GM18861 (cell line): ENCODE data around the gene HERC4.

ENCODE experiments used
- ATAC-seq: cut with Tn5 transposase; IDR thresholded peaks from one replicate; pipeline ENCODE4 v1.9.1; 2021; ENCODE audit not compliant: unreplicated experiment

The HERC4 gene

GRCh38 chr10:68074775-68075549 is at the start of gene HERC4:
Gene HERC4, minus strand, starts transcription at chr10:68075283. Its CDS starts 2,175 bp downstream, at chr10:68073108.
- ATAC-seq, result peak; percentile 83

GRCh38 chr10:68124718-68125117 is 49.6 kb upstream of the HERC4 start:
- ATAC-seq, result no peak

DNA sequence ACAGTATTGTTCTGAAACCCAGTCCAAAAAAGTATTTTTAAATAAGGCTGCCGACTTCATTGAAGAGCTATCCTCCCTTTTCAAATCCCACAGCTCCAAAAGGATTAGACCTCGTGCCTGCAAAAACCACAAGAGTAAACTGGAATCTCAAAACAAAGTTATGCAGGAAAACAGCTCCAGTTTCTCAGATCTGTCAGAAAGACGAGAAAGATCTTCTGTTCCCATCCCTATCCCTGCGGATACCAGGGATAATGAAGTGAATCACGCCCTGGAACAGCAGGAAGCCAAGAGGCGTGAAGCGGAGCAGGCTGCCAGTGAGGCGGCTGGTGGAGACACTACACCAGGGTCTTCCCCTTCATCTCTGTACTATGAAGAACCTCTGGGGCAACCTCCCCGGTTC is 46.8 kb upstream of the HERC4 start:
- no peak for ATAC-seq

- no peak for ATAC-seq
These were observed 46.1 kb upstream of the HERC4 start for GRCh38 chr10:68121020-68121743.

GRCh38 chr10:68118657-68119056 is 43.6 kb upstream of the HERC4 start:
- no peak for ATAC-seq

GRCh38 chr10:68112837-68113236 is 37.8 kb upstream of the HERC4 start:
- ATAC-seq, result no peak

DNA sequence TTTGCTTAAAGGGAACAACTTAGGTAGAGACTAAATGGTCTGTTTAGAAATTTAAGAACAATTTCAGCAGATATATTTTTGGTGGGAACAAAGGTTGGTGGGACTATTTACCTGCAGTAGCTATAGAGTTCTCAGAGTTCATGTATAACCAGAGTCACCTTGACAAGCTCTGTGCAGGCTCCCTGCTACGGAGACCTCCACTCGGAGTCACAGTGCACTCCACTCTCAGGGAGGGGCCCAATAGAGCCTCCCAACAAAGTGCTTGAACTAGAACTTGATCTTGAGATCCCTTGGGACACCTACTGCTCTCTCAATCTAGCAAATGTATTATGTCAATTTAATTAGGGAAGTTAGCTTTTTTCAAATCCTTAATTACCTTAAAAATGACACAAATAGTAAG is 36.5 kb upstream of the HERC4 start:
- no peak for ATAC-seq

GRCh38 chr10:68110027-68110426 is 34.9 kb upstream of the HERC4 start:
- ATAC-seq, result no peak

- no peak for ATAC-seq
These were observed 34.2 kb upstream of the HERC4 start, which contains the start of gene MYPN for GRCh38 chr10:68109331-68109730. Gene MYPN, plus strand, starts transcription at chr10:68109488. Its CDS starts 11,951 bp downstream, at chr10:68121439.

DNA sequence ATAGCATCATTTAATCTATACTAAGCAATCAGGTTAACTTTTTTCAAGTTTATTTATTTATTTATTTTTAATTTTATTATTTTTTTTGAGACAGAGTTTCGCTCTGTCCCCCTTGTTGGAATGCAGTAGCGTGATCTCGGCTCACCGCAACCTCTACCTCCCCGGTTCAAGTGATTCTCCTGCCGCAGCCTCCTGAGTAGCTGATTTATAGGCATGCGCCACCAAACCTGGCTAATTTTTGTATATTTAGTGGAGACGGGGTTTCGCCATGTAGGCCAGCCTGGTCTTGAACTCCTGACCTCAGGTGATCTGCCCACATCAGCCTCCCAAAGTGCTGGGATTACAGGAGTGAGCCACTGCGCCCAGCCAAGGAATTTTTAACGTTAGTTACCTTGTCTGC is 33.6 kb upstream of the HERC4 start:
- no peak for ATAC-seq

GRCh38 chr10:68108051-68108450 is 33.0 kb upstream of the HERC4 start:
- no peak for ATAC-seq

DNA sequence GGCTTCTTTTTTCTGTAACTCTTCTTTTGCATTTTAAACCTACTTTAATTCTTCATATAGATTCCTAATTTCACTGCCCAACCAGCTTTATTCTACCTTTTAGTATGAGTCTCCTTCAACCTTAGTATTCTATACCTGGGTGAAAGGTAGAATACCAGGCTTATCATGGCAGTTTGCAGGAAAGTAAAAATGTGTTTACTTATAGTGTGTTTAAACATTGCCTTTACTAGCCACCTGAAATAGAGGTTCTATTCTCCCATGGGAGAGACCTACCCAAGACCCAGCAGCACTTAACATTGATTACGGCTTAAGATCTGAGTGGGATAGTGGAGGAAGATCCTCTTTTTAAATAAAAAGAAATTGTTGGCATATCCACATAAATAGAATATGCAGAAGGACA is 32.6 kb upstream of the HERC4 start:
- no peak for ATAC-seq

GRCh38 chr10:68106656-68107055 is 31.6 kb upstream of the HERC4 start:
- no peak for ATAC-seq

DNA sequence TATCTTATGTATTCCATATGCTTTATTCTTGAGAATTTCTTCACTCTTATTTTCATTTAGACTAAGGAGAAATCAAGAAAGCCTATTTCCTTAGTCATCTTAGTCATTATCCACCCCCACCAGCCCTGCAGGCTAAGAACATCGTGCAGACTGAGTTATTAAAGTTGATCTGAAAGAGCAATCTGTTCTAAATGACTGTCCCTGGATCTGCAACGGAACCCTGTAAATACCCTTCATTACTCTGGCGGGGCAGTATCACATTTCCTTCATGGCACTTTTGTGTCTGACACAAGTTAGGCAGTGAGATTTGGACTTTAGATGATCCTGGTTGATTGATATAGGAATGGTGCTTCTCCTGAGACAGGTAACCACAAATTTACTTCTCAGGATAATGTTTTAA is 30.7 kb upstream of the HERC4 start:
- no peak for ATAC-seq

- ATAC-seq, result no peak
These were observed 28.8 kb upstream of the HERC4 start for GRCh38 chr10:68103901-68104300.

GRCh38 chr10:68103261-68103878 is 28.3 kb upstream of the HERC4 start:
- no peak for ATAC-seq

DNA sequence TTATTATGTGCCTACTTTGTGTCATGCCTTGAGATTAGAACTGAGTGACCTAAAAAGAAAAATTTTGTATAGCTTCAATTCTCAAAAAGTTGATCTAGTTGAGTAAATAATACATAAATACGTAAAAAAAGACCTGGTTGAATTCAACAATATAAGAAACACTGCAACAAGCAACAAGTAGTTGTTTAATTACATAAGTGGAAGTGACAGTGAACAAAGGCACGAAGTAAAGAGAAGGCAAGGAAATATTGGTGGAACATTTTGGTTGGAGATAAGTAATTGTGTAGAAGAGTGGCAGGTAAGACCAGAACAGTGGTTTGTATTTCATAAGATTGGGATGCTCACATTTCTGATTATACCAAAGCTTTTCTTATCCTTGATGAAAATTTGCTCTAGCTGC is 26.0 kb upstream of the HERC4 start:
- ATAC-seq, result no peak

DNA sequence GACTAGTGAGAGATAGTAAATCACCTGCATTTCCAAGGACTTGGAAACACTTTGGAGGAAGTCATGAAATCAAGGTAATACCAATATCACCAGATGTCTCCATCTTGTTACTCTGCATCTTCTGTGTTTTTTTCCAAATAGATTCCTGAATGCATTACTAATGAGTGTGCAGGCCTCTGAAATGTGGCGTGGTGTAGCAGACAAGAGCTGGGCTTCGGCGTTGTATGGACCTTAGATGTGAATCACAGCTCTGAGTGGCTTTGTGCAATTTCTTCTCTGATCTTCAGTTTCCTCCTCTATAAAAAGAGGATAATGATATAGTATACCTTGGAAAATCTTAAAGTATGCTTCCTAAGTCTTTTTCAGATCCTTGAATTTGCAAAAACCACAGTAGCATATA is 24.7 kb upstream of the HERC4 start:
- ATAC-seq, result no peak

DNA sequence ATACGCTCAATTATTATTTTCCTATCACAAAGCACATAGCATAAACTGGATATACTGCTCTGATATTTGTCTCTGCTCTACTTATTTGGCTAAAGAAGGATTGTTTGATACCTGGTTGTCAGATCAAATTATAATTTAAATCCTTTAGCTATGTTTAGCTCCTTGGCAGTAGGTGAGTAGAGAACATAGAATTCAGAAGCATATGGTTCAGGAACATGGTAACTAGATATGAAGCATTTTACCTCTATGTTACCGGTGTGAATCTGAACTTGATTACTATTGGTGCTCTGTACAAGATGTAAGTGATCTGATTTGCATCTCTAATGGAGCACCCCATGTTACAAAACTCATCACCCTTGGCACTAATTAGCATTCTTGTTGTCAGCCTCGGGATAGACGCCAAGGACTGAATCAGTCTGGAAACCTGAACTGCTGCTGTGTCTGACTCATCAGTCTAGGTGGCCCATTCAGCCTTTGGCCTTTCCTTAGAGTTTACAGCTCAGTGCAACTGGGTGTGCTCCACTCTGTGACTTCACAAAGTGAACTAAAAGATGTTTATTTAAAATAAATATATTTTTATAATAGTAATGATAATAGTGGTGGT is 21.9 kb upstream of the HERC4 start:
- no peak for ATAC-seq

GRCh38 chr10:68095153-68095552 is 20.1 kb upstream of the HERC4 start:
- ATAC-seq, result no peak

- no peak for ATAC-seq
These were observed 17.4 kb upstream of the HERC4 start for GRCh38 chr10:68092512-68092911.

GRCh38 chr10:68090586-68090985 is 15.5 kb upstream of the HERC4 start:
- ATAC-seq, result no peak
